Epithelial cell of prostate (primary cell): ENCODE results near the gene HSPB9.
A peak's percentile ranks its signal among the peaks of the same experiment; 100 is the strongest.

ENCODE experiments used
- DNase-seq: peaks from one replicate; pipeline ENCODE4 v3.0.0-alpha.2; 2011; ENCODE audit warnings: low read depth, low spot score
- H3K27ac ChIP-seq: fragments of 450-650 bp; 2 replicates; pipeline ENCODE4 v1.5.1; 2017; ENCODE audit warnings: mild to moderate bottlenecking

The HSPB9 gene

GRCh38 chr17:42098730-42099399 is 23.7 kb upstream of the HSPB9 start:
- H3K27ac ChIP-seq, result no peak overlapping the region
- DNase-seq, result no peak

- no peak overlapping the region for H3K27ac ChIP-seq
- no peak for DNase-seq
Measured at GRCh38 chr17:42101513-42102292, 20.9 kb upstream of the HSPB9 start.

DNA sequence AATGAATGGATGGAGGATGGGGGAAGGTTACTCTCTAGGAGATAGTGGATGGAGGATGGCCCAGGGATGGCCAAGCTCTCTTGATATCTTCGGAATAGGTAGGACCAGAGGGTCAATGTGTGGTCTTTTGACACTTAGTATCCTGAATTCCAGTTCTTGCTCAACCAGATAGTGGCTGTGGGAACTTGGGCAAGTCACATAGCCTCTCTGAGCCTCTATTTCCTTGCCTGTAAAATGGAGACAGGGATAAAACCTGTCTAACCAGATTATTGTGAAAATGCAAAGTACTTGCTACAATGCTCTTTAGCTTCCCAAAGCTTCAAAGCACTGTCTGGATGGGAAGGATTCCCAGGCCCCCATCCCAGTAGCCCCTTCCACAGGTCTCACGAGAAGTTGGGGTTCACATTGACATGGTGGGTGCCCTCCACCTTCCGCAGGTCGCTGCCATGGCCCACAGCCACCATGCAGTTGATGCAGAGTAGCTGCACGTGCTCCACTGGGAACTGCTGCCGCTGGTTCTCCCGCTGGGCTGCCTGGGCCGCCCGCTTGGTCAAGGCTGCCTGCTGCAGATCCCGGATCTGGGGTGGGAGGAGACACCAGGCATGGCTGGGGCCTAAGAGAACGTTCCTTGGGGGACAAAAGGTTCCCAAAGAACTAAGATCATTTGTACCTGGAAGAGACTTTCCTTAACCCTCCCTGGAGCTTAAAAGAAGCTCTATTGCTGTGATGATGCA is 19.2 kb upstream of the HSPB9 start:
- H3K27ac ChIP-seq, result no peak overlapping the region

GRCh38 chr17:42104264-42104663 is 18.3 kb upstream of the HSPB9 start:
- DNase-seq, result no peak
- no peak overlapping the region for H3K27ac ChIP-seq

More for the DNA sequence above, 19.2 kb upstream of the HSPB9 start:
- no peak for DNase-seq

- DNase-seq, result no peak
- H3K27ac ChIP-seq, result no peak overlapping the region
Measured at GRCh38 chr17:42106009-42106408, 16.6 kb upstream of the HSPB9 start.

- H3K27ac ChIP-seq, result no peak overlapping the region
- DNase-seq, result no peak
Measured at GRCh38 chr17:42107124-42107523, 15.5 kb upstream of the HSPB9 start.

DNA sequence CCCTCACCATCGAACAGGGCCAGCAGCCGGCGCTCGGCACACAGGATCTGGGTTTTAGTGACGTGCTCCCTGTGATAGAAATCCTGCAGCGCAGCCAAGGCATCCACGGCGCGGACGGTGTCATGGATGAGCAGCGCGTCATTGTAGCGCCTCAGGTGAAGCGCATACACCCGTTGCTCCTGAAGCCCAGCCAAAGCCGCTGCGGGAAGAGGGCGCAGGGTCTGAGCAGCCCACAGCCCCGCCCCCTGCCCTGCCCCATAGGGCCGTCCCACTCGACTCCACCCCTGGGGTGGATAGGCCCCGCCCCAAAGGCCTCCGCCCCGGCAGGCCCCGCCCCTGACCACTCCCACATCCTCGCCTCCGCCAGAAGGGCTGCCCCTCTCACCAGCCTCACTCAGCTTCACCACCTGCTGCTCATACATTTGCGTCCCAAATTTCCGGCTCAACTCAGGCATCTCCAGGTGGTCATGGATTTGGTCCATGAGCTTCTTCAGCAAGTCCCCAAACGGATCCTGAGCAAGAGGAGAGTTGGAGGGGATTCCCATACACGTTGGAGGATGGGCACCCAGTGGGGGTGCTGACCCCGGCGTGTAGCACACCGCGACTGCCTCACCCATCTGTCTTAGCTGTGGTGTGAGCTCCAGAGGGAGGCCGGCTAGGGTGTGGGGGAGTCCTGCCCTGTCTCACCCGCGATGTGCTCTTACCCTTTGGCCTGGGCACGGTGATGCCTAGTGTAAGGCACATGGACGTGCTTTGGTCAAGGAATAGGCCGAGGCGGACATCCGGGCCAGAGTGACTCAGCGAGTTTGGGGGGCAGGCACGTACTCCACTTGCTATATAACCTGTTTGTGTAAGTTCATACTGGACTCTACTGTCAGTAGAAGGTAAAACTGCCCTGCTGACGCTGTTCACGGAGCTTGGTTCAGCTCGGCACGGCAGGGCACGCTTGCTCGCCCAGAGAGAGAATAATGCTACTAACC is 14.7 kb upstream of the HSPB9 start:
- H3K27ac ChIP-seq, result no peak overlapping the region
- no peak for DNase-seq

- DNase-seq, result no peak
- H3K27ac ChIP-seq, result no peak overlapping the region
Measured at GRCh38 chr17:42109086-42109485, 13.5 kb upstream of the HSPB9 start.

DNA sequence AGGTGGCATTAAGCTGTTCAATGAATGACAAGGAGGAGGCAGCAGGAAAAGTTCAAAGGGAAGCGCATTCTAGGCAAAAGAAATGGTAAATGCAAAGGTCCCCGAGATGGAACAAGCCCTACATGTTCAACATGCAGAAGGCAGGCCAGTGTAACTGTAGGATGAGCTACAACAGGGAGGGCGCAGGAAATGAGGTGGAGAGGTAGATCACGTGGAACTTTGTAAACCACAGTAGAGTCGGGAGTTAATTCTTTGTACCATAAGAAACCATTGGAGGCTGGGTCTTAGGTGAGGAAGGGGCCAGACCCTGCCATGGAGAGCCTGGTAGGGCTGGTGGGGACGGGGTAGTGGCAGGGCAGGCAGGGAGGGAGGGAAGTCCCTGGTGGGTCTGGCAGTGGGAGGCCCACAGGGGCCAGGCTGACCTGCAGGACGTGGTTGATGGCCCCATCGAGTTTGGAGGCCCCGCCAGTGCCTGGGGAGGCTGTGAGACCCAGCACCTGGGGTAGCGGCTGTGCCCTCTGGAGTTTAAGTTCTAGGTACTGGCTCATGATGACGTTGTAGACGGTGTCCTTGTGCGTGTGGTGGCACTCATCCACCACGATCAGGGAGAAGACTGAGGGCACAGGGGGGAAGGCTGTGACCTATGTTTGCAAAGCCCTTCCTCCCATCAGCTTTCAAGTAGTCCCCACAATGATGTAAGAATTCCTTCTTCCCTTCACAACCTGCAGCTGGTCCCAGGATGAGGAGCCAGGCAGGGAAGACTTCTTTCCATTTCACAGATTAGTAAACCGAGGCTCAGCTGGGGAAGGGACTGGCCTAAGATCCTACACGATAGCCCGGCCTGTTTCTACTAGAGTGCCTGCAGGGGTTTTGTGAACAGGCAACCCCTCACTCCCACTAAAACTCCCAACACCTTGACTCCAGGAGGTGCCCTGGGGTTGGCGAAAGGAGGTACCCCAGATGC is 12.0 kb upstream of the HSPB9 start:
- H3K27ac ChIP-seq, result no peak overlapping the region
- no peak for DNase-seq

GRCh38 chr17:42111265-42111636 is 11.4 kb upstream of the HSPB9 start:
- DNase-seq, result no peak
- no peak overlapping the region for H3K27ac ChIP-seq

DNA sequence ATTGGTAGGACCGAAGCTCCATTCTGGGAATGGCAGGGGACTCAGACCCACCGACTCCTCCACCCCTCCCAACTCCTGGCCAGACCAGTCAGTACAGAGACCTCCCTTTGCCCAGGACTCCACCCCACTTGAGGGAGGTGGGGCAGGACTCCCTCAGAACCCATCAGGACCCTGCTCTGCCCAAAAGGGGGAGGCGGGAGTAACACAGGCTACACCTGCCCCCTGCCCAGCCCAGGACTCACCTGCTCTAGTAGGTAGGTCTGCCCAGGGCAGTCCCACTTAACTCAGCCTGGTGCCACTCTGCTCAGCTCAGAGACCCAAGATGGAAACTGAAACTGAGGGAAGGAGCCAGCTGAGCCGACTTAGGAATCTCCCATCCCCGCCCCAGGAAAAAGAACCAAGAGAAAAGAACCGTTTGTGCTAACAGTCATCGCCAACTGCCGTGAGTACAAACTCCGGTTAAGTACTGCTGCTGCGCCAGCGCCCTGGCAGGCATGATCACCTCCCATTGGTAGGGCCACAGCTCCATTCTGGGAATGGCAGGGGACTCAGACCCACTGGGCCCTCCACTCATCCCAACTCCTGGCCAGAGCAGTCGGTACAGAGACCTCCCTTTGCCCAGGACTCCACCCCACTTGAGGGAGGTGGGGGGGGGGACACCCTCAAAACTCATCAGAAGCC is 10.6 kb upstream of the HSPB9 start:
- H3K27ac ChIP-seq, result peak overlapping the region; percentile 64
- DNase-seq, result no peak

- DNase-seq, result peak; percentile 54
- H3K27ac ChIP-seq, result peak within 1 kb of the TSS; percentile 64
Measured at GRCh38 chr17:42112552-42113176, 9.9 kb upstream of the HSPB9 start, which contains the start of gene DHX58. Gene DHX58 (minus strand): TSS chr17:42112714. CDS start chr17:42111892, 822 bp downstream.

GRCh38 chr17:42113293-42114069 is 9.1 kb upstream of the HSPB9 start:
- peak overlapping the region; percentile 64 for H3K27ac ChIP-seq
- no peak for DNase-seq

DNA sequence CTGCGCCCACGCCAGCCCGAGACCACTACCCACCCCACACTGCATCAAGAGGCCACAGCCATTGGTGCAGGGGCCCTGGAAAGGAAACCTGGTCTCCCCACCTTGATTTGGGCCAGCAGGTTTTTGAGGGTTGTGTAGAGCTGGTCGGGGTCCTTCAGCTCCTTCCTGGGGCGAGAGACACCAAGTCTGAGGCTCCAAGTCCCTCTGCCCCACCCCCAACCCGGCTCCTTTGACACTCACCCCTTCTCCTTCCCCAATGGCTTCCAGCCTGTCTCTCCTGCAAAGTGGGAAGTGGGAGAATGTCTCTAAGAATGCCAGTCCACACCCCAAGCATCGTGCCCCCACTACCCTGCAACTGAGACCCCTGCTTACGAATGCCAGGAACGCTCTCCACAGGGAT is 8.5 kb upstream of the HSPB9 start:
- no peak overlapping the region for H3K27ac ChIP-seq
- DNase-seq, result no peak

DNA sequence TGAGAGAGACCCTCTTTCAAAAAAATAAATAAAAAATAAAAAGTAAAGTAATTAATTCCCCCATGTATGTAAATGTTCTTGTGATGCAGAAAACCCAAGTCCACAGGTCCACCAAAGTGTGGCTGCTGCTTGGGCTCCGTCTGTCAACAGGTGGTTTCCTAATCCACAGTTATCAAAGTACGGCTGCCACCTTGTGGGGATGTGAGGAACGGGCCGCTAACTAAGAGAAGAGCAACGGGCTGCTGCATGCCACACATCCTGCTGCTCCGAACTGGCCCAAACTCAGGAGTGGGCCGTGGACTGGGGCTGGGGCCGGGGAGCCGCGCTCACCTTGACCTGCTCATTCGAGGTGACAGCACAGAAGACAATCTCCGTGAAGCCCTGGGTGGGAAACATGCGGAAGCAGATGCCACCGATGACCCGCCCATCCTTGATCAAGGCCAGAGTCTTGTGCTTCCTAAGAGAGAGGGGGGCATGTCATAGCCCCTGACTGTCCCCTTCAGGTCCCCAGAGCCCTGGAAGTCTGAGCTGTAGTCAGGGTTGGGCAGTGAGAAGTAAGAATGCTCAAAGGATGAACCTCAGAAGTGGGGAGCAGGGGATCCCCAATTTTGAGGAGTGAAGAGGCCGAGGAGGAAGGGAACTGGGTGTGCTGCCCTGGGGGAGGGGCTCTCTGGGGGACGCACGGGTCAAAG is 5.8 kb upstream of the HSPB9 start:
- H3K27ac ChIP-seq, result no peak overlapping the region
- DNase-seq, result no peak

DNA sequence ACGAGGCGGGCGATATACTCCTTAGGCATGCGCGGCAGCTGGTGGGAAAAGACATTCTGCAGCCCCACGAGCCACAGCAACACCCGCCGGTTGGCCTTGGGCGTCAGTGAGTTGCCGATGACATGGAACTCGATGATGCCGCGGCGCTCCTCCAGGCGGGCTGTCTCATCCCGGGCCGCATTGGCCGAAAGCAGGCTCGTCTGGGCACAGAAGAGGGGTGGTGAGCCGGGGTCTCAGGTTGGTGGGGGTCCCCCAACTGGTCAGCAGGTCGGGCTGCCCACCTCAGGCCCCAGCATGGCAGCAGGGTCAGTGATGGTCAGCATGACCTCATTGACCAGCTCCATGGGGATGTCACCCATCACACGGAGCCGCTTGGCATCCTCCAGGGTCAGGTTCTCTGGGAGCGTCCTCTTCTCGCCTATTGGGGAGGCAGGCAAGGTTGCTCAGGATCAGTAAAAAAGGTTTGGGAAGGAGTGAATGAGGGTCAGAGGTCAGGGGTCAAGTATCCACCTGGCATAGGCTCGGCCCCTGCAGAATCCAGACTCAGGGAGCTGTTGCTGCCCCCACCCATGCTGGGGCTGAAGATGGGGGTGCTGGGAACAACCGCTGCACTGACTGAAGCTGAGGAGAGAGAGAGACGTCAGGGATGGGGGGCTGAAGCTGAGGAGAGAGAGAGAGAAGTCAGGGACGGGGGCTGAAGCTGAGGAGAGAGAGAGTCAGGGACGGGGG is 5.0 kb upstream of the HSPB9 start:
- no peak for DNase-seq
- no peak overlapping the region for H3K27ac ChIP-seq
